PFSK-1 (cell line): Measurements from ENCODE around the gene THSD7B.

ENCODE experiments used
- FOXP2 ChIP-seq: optimal IDR thresholded peaks from 2 replicates; pipeline ENCODE3; 2011; ENCODE audit warnings: borderline replicate concordance, control low read depth, inconsistent platforms; ENCODE audit not compliant: insufficient read depth; ENCODE audit errors: extremely low read length, extremely low read depth
- POLR2AphosphoS5 ChIP-seq: IDR thresholded peaks from 2 replicates; pipeline ENCODE4 v1.6.1; 2012; ENCODE audit warnings: low read depth, mild to moderate bottlenecking, control low read depth, low read length, moderate library complexity
- SIN3A ChIP-seq: IDR thresholded peaks from 2 replicates; pipeline ENCODE4 v1.6.1; 2012; ENCODE audit warnings: mild to moderate bottlenecking, low read length, moderate library complexity, borderline replicate concordance; ENCODE audit not compliant: insufficient read depth
- TAF1 ChIP-seq: IDR thresholded peaks from 2 replicates; pipeline ENCODE4 v1.6.1; 2012; ENCODE audit warnings: low read length, control low read depth, borderline replicate concordance; ENCODE audit not compliant: insufficient read depth
- TF ChIP-seq, protein P1 (sequence below), 2 experiments: IDR thresholded peaks; 2 replicates each; pipeline versions ENCODE4 v1.6.1 to v1.8.0; 2011 to 2012; ENCODE audit warnings: low read depth in 2 of 2, low read length in 2 of 2, control low read depth in 1 of 2, inconsistent platforms in 1 of 2, mild to moderate bottlenecking in 1 of 2, moderate library complexity in 1 of 2; ENCODE audit not compliant: insufficient read depth in 1 of 2

THSD7B gene

DNA sequence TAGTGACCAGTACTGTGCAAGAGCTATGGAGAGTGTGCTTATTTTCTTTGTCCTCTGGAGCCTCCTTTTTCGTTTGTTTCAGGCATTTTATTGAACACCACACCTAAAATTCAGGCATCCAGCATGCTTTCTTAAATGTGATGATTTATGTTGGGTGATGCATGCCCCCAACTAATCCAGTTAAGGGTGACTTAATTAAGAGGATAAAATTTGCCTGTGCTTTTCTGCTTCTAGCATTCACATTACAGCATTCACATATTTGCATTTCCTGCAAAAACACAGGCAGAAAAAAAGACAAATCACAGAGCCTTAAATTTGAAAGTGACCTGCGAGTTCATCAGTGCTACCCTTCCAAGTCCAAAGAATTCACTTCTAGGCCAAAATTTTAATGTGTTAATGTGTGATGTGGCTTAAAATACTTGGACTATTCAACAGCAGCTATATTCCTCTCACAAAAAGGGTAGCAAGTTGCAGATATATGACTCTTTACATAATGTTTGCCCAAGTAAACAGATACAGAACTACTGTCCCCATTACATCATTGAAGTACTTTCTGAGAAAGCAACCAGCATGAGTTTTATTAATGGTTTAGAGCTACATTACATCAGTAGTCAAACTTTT, 286.5 kb downstream of the THSD7B start:
- TF ChIP-seq FOXP2 (no peak), SIN3A (no peak), TAF1 (no peak), POLR2AphosphoS5 (no peak)
- TF ChIP-seq, protein P1, sequence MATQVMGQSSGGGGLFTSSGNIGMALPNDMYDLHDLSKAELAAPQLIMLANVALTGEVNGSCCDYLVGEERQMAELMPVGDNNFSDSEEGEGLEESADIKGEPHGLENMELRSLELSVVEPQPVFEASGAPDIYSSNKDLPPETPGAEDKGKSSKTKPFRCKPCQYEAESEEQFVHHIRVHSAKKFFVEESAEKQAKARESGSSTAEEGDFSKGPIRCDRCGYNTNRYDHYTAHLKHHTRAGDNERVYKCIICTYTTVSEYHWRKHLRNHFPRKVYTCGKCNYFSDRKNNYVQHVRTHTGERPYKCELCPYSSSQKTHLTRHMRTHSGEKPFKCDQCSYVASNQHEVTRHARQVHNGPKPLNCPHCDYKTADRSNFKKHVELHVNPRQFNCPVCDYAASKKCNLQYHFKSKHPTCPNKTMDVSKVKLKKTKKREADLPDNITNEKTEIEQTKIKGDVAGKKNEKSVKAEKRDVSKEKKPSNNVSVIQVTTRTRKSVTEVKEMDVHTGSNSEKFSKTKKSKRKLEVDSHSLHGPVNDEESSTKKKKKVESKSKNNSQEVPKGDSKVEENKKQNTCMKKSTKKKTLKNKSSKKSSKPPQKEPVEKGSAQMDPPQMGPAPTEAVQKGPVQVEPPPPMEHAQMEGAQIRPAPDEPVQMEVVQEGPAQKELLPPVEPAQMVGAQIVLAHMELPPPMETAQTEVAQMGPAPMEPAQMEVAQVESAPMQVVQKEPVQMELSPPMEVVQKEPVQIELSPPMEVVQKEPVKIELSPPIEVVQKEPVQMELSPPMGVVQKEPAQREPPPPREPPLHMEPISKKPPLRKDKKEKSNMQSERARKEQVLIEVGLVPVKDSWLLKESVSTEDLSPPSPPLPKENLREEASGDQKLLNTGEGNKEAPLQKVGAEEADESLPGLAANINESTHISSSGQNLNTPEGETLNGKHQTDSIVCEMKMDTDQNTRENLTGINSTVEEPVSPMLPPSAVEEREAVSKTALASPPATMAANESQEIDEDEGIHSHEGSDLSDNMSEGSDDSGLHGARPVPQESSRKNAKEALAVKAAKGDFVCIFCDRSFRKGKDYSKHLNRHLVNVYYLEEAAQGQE (IDR thresholded peaks at IDR 0.05; ENCODE audit: insufficient read depth in 1 of 2, low read depth in 2 of 2, low read length in 2 of 2): no peak

DNA sequence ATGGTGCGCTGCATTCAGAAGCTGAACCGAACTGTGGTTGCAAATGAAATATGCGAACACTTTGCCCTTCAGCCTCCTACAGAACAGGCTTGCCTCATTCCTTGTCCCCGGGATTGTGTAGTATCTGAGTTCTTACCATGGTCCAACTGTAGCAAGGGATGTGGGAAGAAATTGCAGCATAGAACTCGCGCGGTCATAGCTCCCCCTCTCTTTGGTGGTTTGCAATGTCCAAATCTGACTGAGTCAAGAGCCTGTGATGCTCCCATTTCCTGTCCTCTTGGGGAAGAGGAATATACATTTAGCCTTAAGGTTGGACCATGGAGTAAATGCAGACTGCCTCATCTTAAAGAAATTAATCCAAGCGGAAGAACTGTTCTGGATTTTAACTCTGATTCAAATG, 291.4 kb downstream of the THSD7B start:
- TF ChIP-seq SIN3A (no peak), FOXP2 (no peak), POLR2AphosphoS5 (no peak), TAF1 (no peak)
- TF ChIP-seq, protein P1 (IDR thresholded peaks at IDR 0.05; ENCODE audit: insufficient read depth in 1 of 2, low read depth in 2 of 2, low read length in 2 of 2): no peak

DNA sequence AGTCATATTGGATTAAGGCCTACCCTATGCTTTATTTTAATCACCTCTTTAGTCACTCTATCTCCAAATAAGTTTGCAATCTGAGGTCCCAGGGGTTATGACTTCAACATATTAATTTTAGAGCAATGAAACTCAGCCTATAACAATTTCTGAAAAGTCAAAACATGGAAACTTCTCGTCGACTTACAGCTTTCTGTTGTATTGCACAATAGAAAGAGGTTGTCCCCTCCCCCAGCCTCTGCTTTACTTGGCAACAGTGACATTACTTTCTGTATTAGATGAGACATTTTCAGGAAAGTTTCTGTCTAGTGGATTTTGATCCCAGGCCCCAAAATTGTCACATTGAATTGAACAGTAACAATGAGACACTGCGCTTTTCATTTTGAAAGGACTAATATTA, 326.4 kb downstream of the THSD7B start:
- TF ChIP-seq, protein P1 (IDR thresholded peaks at IDR 0.05; ENCODE audit: insufficient read depth in 1 of 2, low read depth in 2 of 2, low read length in 2 of 2): no peak
- TF ChIP-seq POLR2AphosphoS5: no peak

DNA sequence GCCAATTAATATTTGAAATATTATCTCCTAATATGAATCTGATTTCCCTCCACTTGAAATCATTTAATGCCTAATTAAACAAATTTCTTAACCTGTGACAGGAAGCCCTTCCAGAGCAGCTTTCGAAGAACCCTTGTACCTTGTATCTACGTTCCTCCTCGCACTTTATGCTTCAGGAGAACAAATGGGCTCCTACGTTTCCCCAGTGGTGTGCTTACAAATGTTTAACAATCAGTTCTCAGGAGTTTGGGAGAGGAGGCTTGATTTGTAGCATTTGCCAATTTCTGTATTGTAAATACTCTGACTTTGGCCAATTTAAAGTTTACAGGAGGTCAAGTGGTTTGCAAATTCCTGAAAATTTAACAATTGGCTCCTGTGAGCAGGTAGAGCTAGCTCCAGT, 327.8 kb downstream of the THSD7B start:
- no peak for TF ChIP-seq POLR2AphosphoS5
- TF ChIP-seq FOXP2: no peak
- no peak for TF ChIP-seq TAF1
- TF ChIP-seq SIN3A: no peak
- TF ChIP-seq, protein P1 (IDR thresholded peaks at IDR 0.05; ENCODE audit: insufficient read depth in 1 of 2, low read depth in 2 of 2, low read length in 2 of 2): no peak

DNA sequence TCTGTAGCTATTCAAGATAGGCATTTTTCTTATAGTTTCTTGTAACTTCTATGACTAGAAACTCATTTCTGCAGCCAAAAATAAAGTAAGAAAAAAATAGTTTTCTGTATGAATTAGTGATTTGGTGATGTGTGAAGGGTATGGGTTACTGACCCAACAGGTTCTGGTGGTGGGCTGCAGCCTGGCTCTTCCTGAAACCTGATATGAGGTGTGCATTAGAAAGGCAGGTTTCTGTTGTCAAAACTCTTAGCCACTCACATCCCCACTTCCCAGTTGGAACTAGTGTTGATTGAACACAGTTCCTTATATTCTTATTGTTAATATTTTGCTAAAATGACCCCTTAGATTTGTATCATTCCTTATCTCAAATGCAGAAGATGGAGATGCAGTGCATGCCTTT, 330.8 kb downstream of the THSD7B start:
- TF ChIP-seq POLR2AphosphoS5 (no peak), SIN3A (no peak), TAF1 (no peak)
- TF ChIP-seq, protein P1 (IDR thresholded peaks at IDR 0.05; ENCODE audit: insufficient read depth in 1 of 2, low read depth in 2 of 2, low read length in 2 of 2): no peak
